Spinal cord (tissue), 10 donors: ENCODE results near the gene INPP4A. TPM values are rescaled to one million over a fixed set of nuclear protein-coding genes. Genes with fewer than 3 reads are reported as not detected.

ENCODE experiments used
- DNase-seq, 6 donors: peaks; one replicate each; pipeline versions ENCODE4 v3.0.0 to v3.0.0-alpha.2; 2013 to 2015; ENCODE audit warnings: low spot score in 6 of 6, low read depth in 4 of 6
- H3K27ac ChIP-seq: one replicate; pipeline ENCODE4 v1.5.1; 2013; ENCODE audit warnings: low read depth, low read length, control low read depth
- H3K27me3 ChIP-seq: one replicate; pipeline ENCODE4 v1.6.1; 2013; ENCODE audit warnings: low read length; ENCODE audit not compliant: control insufficient read depth, insufficient read depth
- H3K36me3 ChIP-seq: one replicate; pipeline ENCODE4 v1.6.1; 2013; ENCODE audit warnings: low read length; ENCODE audit not compliant: control insufficient read depth, insufficient read depth
- H3K4me1 ChIP-seq: one replicate; pipeline ENCODE4 v1.6.1; 2013; ENCODE audit warnings: low read length; ENCODE audit not compliant: control insufficient read depth, insufficient read depth
- H3K4me3 ChIP-seq: one replicate; pipeline ENCODE4 v1.5.1; 2013; ENCODE audit warnings: low read depth, low read length, control low read depth
- H3K9me3 ChIP-seq: one replicate; pipeline ENCODE4 v1.6.1; 2013; ENCODE audit warnings: low read length; ENCODE audit not compliant: control insufficient read depth, insufficient read depth
- WGBS: methylation state at CpG from one replicate; pipeline ENCODE4 v1.1.5; 2013; ENCODE audit warnings: missing lambda C conversion rate; ENCODE audit not compliant: insufficient coverage; 5-methylcytosine and 5-hydroxymethylcytosine counted together
- polyA plus RNA-seq, 2 donors: library from polyadenylated mRNA; unstranded; fragments of 120-200 nt; gene quantifications; one replicate each; pipeline ENCODE4 v1.2.1, GENCODE V29; 2013; ENCODE audit not compliant: insufficient read length in 2 of 2
- total RNA-seq, 2 donors: library from RNA; depleted of rRNA in 1 of 2; stranded (reverse); fragments of 120-200 nt in 1 of 2; fragments of >200 nt in 1 of 2; gene quantifications; one replicate each; pipeline versions ENCODE4 v1.2.3 to v1.2.4, GENCODE V29; 2013 to 2014
- donor health status: healthy.

Gene INPP4A
- total and polyA plus RNA-seq, 4 donors, result 31.2 to 55.0 (median 42.0) TPM

DNA sequence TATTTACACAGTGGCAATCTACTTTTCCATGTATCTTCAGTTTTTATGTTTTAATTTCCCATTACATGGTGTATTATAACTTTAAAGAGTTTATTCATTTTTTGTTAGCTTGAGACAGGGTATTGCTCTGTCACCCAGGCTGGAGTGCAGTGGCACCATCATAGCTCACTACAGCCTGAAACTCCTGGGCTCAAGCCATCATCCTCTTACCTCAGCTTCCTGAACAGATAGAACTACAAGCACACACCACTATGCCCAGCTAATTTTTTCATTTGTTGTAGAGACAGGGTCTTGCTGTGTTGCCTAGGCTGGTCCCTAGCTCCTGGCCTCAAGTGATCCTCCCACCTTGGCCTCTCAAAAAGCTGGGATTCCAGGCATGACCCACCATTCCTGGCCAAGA lies 96.8 kb downstream of the INPP4A start:
- H3K9me3 ChIP-seq, result no peaks in the 10 kb centered on the region
- H3K4me1 ChIP-seq, result no peaks in the 10 kb centered on the region
- H3K36me3 ChIP-seq, result peaks cover 66% of the 10 kb centered on the region
- no peaks in the 10 kb centered on the region for H3K27me3 ChIP-seq
- no peak overlapping the region for H3K27ac ChIP-seq
- no peak overlapping the region for H3K4me3 ChIP-seq
- no peak for DNase-seq

DNA sequence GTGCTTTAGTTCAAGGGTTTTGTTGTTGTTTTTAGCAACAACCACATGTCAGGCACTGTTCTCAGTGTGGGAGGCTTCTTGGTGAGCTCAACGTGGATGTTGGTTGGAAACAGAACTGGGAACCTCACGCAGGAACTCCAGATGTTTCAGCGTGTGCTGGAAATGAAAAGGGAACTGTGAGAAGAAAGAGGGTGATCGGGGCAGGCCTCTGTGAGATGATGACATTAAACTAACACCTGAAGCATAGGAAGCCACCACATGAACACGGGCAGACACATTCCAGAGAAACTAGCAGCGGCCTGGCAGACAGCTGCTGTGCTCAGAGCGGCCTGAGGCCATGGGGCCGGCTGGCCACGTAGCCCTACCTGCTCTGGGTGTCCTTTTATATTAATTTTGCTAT lies 97.2 kb downstream of the INPP4A start:
- no peak overlapping the region for H3K27ac ChIP-seq
- no peaks in the 10 kb centered on the region for H3K9me3 ChIP-seq
- DNase-seq, result no peak
- WGBS, result 76% methylated on average over 4 of the region's 9 CpGs
- no peaks in the 10 kb centered on the region for H3K27me3 ChIP-seq
- no peaks in the 10 kb centered on the region for H3K4me1 ChIP-seq
- peaks cover 69% of the 10 kb centered on the region for H3K36me3 ChIP-seq
- H3K4me3 ChIP-seq, result no peak overlapping the region

DNA sequence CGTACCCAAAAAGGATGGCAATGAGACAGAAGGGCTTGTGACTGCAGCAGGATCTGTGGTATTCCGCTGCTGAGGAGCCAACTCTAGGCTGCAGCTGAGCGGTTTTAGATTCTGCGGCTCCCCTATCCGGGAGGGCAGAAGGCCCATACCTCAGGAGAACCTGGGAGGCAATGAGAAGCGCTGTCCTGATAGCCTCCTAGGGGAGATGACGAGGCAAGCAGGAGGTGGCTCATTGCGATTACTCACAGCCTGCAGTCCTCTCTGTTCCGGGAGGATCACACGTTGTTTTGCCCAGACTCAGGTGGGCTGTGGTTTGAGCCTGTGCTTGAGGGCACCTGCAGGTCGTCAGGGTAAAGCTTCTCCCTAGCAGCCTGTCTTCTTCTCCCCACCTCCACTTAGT lies 98.6 kb downstream of the INPP4A start:
- Histone ChIP-seq H3K36me3 (peaks cover 69% of the 10 kb centered on the region), H3K9me3 (no peaks in the 10 kb centered on the region), H3K27me3 (no peaks in the 10 kb centered on the region), H3K4me1 (no peaks in the 10 kb centered on the region), H3K27ac (no peak overlapping the region), H3K4me3 (no peak overlapping the region)
- DNase-seq, result no peak
- 92% methylated on average over 9 of the region's 11 CpGs for WGBS

DNA sequence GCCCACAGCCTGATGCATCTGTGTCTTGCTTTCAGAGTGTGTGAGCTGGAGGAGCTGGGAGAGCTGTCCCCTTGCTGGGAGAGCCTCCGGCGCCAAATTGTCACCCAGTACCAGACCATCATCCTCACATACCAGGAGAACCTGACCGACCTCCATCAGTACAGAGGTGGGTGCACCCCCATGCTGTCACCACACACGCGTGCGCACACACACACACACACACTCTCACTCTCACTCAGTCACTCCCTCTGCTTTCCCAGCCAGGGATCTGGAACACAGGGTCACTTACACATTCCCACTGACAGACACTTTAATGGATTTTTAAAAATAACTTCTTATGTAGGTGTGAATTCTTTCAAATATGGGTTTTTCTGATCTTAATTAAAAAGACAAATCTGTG lies 99.2 kb downstream of the INPP4A start:
- Histone ChIP-seq H3K27me3 (no peaks in the 10 kb centered on the region), H3K27ac (no peak overlapping the region), H3K4me1 (no peaks in the 10 kb centered on the region), H3K9me3 (no peaks in the 10 kb centered on the region), H3K4me3 (no peak overlapping the region), H3K36me3 (peaks cover 68% of the 10 kb centered on the region)
- DNase-seq, result no peak
- WGBS, result 96% methylated on average over 4 of the region's 6 CpGs

DNA sequence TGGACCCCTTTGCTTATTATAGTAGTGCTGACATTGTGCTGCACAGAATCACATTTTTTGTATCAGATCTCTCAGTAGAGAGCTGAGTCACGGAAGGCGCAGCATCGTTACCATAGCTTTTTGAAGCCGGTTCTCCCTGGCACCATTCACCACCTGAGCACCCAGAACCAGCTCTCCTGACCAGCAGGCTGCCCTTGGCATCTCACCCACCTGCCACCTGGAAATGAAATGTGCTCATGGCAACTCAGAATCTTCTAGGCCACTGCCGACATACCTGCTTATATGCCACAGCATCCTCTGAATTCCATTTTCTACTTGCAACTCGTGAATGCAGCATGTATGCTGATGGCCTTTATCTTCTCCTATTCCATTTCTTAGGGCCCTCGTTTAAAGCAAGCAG lies 100.9 kb downstream of the INPP4A start:
- Histone ChIP-seq H3K27ac (no peak overlapping the region), H3K9me3 (no peaks in the 10 kb centered on the region), H3K27me3 (no peaks in the 10 kb centered on the region), H3K4me1 (no peaks in the 10 kb centered on the region), H3K36me3 (peaks cover 68% of the 10 kb centered on the region), H3K4me3 (no peak overlapping the region)
- DNase-seq, result no peak
- 94% methylated on average over 6 of the region's 7 CpGs for WGBS

DNA sequence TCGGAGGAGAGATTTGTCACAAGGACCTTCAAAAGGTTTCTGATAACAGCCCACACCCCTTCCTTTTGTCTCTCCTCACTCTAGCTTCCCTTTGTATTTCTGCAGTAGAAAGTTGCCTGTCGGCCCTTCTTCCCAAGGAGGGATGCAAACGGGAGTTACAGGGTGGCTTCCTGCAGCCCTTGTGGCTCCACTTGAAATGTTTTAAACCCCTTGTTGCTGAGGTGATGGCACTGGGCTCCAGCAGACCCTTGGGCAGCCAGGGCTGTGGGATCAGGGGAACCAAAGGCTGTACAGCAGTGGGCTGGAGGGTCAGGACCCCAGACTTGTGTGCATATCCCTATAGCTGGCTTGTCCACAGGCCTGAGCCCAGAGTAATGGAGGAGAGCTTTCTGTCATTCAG lies 101.5 kb downstream of the INPP4A start:
- 62% methylated on average over 3 of the region's 3 CpGs for WGBS
- Histone ChIP-seq H3K9me3 (no peaks in the 10 kb centered on the region), H3K27ac (no peak overlapping the region), H3K4me3 (no peak overlapping the region), H3K27me3 (no peaks in the 10 kb centered on the region), H3K36me3 (peaks cover 72% of the 10 kb centered on the region), H3K4me1 (no peaks in the 10 kb centered on the region)
- no peak for DNase-seq

DNA sequence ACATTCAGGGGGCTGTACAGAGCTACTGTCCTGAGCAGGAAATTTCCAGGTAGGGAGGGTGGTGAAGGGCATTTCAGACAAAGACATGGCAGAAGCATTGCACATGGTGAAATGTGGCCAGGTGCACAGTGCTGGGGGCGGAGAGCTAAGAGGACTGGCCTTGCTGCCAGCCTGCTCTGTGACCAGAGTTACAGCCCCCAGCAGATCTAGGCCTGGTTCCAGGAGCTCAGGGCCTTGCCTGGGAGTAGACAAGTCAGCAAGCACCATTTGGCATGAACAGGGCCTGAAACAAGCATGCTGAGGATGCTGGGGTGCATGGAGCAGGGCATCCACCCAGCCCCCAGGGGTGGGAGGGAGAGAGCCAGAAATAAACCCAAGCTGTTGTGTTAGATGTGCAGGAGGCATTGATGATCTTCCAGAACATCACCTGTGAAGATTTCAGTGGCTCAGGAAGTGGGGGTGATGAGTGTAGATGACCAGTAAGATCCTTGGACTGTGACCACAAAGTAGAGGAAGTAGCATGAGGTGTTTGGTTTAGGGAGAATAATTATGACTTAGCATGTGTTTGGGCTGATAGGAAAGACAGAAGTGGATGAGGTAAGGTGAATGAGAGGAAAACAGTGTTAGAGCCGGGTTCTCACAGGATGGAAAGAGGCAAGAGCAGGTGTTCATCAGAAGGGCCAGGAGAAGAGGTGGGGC lies 102.6 kb downstream of the INPP4A start:
- H3K36me3 ChIP-seq, result peaks cover 73% of the 10 kb centered on the region
- no peaks in the 10 kb centered on the region for H3K27me3 ChIP-seq
- 90% methylated on average over 2 of the region's 2 CpGs for WGBS
- H3K4me1 ChIP-seq, result no peaks in the 10 kb centered on the region
- no peak for DNase-seq
- no peak overlapping the region for H3K4me3 ChIP-seq
- no peaks in the 10 kb centered on the region for H3K9me3 ChIP-seq
- H3K27ac ChIP-seq, result no peak overlapping the region

DNA sequence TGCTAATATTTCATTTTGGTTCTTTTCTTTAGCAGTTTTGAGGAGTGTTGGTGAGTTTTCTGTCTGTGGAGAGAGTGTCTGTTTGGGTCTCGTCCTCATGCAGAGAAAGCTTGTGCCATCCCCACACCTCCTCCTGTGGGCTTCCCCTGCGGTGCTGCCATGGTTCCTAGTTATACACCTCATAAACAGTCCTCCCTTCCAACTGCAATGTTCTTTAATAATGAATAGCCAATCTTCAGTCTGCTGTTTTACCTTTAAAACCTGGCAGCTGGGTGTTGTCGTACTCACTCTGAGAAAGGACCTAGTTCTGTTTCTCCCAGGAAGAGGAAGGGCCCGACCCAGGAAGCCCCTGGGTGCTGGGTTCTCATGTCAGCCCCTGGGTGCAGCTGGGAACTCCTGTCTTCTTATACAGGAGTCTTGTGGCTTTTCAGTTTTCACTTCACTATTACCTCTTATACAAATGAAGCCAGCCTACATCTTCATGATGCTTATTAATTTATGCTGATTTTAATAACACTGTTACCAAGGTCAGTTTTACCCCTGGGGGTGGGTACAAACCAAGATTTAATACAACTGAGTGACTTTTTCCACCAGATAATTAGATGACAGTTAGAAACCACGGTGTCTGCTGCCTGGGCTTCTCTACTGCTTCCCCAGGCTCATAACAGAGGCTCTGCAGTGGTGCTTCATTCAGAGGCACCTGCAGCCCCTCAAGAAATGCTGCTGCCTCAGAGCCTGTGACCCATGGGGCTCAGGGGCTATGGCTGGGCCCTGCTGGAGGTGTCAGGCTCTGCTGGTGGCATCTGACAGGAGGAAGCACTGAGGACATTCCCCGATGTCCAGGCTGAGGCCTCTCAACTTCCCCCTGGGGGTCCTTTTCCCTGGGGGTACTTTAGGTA lies 104.5 kb downstream of the INPP4A start:
- 87% methylated on average over 4 of the region's 6 CpGs for WGBS
- DNase-seq, result no peak
- Histone ChIP-seq H3K27ac (no peak overlapping the region), H3K4me1 (no peaks in the 10 kb centered on the region), H3K9me3 (no peaks in the 10 kb centered on the region), H3K27me3 (no peaks in the 10 kb centered on the region), H3K4me3 (no peak overlapping the region), H3K36me3 (peaks cover 72% of the 10 kb centered on the region)

DNA sequence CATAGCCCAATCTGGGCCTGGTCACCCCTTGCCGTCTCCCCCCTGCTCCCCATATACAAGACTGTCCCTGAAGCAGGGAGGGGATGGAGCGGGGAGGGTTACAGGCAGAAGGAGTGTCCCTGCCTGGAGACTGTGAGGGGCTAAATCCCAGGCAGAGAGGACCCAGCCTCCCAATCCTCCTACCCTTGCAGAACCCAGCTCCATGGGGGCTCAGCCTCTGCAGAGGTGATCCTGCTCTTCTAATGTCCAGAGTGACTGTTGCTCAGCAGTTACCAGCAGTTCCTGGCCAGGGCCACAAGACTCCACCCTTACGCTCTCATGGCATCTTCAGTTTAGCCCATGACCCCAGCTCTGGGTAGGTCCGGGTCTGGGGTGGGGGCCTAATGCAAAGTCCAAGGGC lies 105.5 kb downstream of the INPP4A start:
- H3K36me3 ChIP-seq, result peaks cover 82% of the 10 kb centered on the region
- H3K4me3 ChIP-seq, result no peak overlapping the region
- 96% methylated on average over 3 of the region's 4 CpGs for WGBS
- no peak for DNase-seq
- H3K27ac ChIP-seq, result no peak overlapping the region
- no peaks in the 10 kb centered on the region for H3K27me3 ChIP-seq
- no peaks in the 10 kb centered on the region for H3K4me1 ChIP-seq
- no peaks in the 10 kb centered on the region for H3K9me3 ChIP-seq

DNA sequence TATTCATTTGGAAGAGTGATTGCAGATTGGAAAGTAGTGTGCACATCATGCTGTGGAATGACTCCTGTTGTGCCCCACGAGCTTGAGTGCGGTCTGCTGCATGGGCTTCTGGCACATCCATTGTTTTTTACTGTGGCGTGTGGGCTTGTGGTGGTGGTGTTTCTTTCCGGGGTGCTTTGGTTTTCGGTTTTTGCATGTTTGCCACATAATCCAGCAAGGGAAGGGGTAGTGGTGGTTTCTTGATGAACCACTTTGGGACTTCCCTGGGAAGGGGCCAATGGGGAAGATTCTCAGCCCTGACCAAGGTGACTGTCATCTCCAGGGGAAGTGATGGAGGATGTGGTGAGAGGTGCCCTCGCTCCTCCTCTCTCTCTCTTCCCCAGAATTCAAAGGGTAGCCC lies 106.7 kb downstream of the INPP4A start:
- peaks cover 84% of the 10 kb centered on the region for H3K36me3 ChIP-seq
- H3K27me3 ChIP-seq, result no peaks in the 10 kb centered on the region
- WGBS, result 96% methylated on average over 3 of the region's 6 CpGs
- H3K27ac ChIP-seq, result no peak overlapping the region
- H3K4me3 ChIP-seq, result no peak overlapping the region
- no peak for DNase-seq
- H3K9me3 ChIP-seq, result no peaks in the 10 kb centered on the region
- no peaks in the 10 kb centered on the region for H3K4me1 ChIP-seq
